K562 (cell line): ENCODE data around the gene ARMH1. TPM values are rescaled to one million over a fixed set of nuclear protein-coding genes. Genes with fewer than 3 reads are reported as not detected.
A peak's percentile ranks its signal among the peaks of the same experiment; 100 is the strongest.

Experiments
- ATF1 ChIP-seq, 2 experiments: fragments of 450-650 bp in 1 of 2; IDR thresholded peaks; 2 replicates each; pipeline ENCODE4 v1.6.1; 2016; ENCODE audit warnings: missing compliant biosample characterization in 1 of 2, missing genetic modification characterization in 1 of 2
- DACH1 ChIP-seq: fragments of 450-650 bp; IDR thresholded peaks from 2 replicates; pipeline ENCODE4 v1.6.1; 2018; ENCODE audit not compliant: partially characterized antibody
- E2F3 ChIP-seq: fragments of 250-450 bp; sonication (Bioruptor Pico); IDR thresholded peaks from 2 replicates; pipeline ENCODE4 v1.4.0; 2020; ENCODE audit warnings: mild to moderate bottlenecking
- GATA2 ChIP-seq: sonication (generic); formaldehyde crosslinking; IDR thresholded peaks from 2 replicates; pipeline ENCODE4 v1.4.0; 2020; ENCODE audit warnings: mild to moderate bottlenecking, missing genetic modification reagents
- KDM5B ChIP-seq: fragments of 200-600 bp; sonication (generic); IDR thresholded peaks from 2 replicates; pipeline ENCODE4 v1.6.1; 2012; ENCODE audit warnings: low read depth, mild to moderate bottlenecking, moderate library complexity, low read length, control low read depth, inconsistent platforms; ENCODE audit not compliant: insufficient replicate concordance
- NFE2L1 ChIP-seq: fragments of 450-650 bp; IDR thresholded peaks from 2 replicates; pipeline ENCODE4 v1.6.1; 2016; ENCODE audit warnings: missing genetic modification characterization, low read depth, mild to moderate bottlenecking, missing compliant biosample characterization, moderate library complexity, borderline replicate concordance
- NR2F6 ChIP-seq: fragments of 450-650 bp; formaldehyde crosslinking; IDR thresholded peaks from 2 replicates; pipeline ENCODE4 v1.4.0; 2020; ENCODE audit warnings: mild to moderate bottlenecking
- PBX2 ChIP-seq, 2 experiments: IDR thresholded peaks in 1 of 2; conservative IDR thresholded peaks in 1 of 2; 2 replicates each; pipeline ENCODE4 v1.6.1; 2016; ENCODE audit warnings: low read depth in 2 of 2, mild to moderate bottlenecking in 1 of 2, missing compliant biosample characterization in 1 of 2, missing genetic modification characterization in 1 of 2, moderate library complexity in 1 of 2
- RUNX1 ChIP-seq: sonication (generic); IDR thresholded peaks from 2 replicates; pipeline ENCODE4 v1.6.1; 2016; ENCODE audit warnings: antibody characterized with exemption, low read depth
- SMARCA4 ChIP-seq: fragments of 450-650 bp; IDR thresholded peaks from 2 replicates; pipeline ENCODE4 v1.6.1; 2016
- ZBTB7A ChIP-seq: IDR thresholded peaks from 2 replicates; pipeline ENCODE4 v1.6.1; 2011; ENCODE audit warnings: low read depth, mild to moderate bottlenecking, low read length, moderate library complexity, borderline replicate concordance; ENCODE audit not compliant: control insufficient read depth
- ZFPM2 ChIP-seq: fragments of 250-450 bp; sonication (Bioruptor Pico); IDR thresholded peaks from 2 replicates; pipeline ENCODE4 v1.5.1; 2022; ENCODE audit warnings: mild to moderate bottlenecking
- ZNF143 ChIP-seq: sonication (generic); formaldehyde crosslinking; IDR thresholded peaks from 2 replicates; pipeline ENCODE4 v1.9.0; 2022; ENCODE audit warnings: mild to moderate bottlenecking, missing genetic modification reagents
- ZNF695 ChIP-seq: fragments of 450-650 bp; formaldehyde crosslinking; IDR thresholded peaks from 2 replicates; pipeline ENCODE4 v1.4.0; 2020; ENCODE audit warnings: mild to moderate bottlenecking, moderate library complexity
- ZZZ3 ChIP-seq: fragments of 450-650 bp; IDR thresholded peaks from 2 replicates; pipeline ENCODE4 v1.6.1; 2016; ENCODE audit warnings: antibody characterized with exemption, mild to moderate bottlenecking, moderate library complexity
- polyA plus RNA-seq, 8 experiments: library from polyadenylated mRNA; depleted of rRNA in 4 of 8; stranded (reverse) in 5 of 8; unstranded in 3 of 8; fragments of >200 nt; fragmentation: Nextera tagmentation in 2 of 8; fragmentation: Illumina TruSeq in 1 of 8; extraction: Ambion mirVana in 2 of 8; extraction: Trizol in 1 of 8; gene quantifications; 2 replicates each; pipeline versions ENCODE4 v1.2.1 to v1.2.3, GENCODE V29; 2011 to 2014; ENCODE audit warnings: inconsistent platforms in 1 of 8, missing spikeins in 1 of 8
- total RNA-seq, 7 experiments: library from RNA; depleted of rRNA in 6 of 7; stranded (reverse); fragments of >200 nt in 6 of 7; fragmentation: Illumina TruSeq in 2 of 7; extraction: Trizol in 2 of 7; gene quantifications; 2 replicates each; pipeline versions ENCODE4 v1.2.1 to v1.2.3, GENCODE V29; 2011 to 2021; ENCODE audit warnings: low replicate concordance in 1 of 7
- TF ChIP-seq, protein P1 (sequence below): fragments of 150-350 bp; conservative IDR thresholded peaks from 2 replicates; pipeline ENCODE4 v1.6.1; 2014; ENCODE audit warnings: low read length
- TF ChIP-seq, protein P2 (sequence below): fragments of 450-650 bp; IDR thresholded peaks from 2 replicates; pipeline ENCODE4 v1.6.1; 2017; ENCODE audit warnings: antibody characterized with exemption
- TF ChIP-seq, protein P3 (sequence below): fragments of 250-450 bp; sonication (Bioruptor Pico); IDR thresholded peaks from 2 replicates; pipeline ENCODE4 v1.5.1; 2021; ENCODE audit warnings: mild to moderate bottlenecking

Gene ARMH1
- total and polyA plus RNA-seq, 9 of the 15 experiments (the other 6 are each of a cell fraction or from before 2014, with no cell fraction given), result 0.41 TPM; not detected in 8

- TF ChIP-seq PBX2 (CRISPR knock-in tag; IDR thresholded peaks at IDR 0.05; ENCODE audit: low read depth), result no peak
- TF ChIP-seq PBX2 (tag; conservative IDR thresholded peaks at IDR 0.05; ENCODE audit: low read depth), result peak; percentile 67; the same call in 1 of the 2 replicates
- TF ChIP-seq, protein P1, sequence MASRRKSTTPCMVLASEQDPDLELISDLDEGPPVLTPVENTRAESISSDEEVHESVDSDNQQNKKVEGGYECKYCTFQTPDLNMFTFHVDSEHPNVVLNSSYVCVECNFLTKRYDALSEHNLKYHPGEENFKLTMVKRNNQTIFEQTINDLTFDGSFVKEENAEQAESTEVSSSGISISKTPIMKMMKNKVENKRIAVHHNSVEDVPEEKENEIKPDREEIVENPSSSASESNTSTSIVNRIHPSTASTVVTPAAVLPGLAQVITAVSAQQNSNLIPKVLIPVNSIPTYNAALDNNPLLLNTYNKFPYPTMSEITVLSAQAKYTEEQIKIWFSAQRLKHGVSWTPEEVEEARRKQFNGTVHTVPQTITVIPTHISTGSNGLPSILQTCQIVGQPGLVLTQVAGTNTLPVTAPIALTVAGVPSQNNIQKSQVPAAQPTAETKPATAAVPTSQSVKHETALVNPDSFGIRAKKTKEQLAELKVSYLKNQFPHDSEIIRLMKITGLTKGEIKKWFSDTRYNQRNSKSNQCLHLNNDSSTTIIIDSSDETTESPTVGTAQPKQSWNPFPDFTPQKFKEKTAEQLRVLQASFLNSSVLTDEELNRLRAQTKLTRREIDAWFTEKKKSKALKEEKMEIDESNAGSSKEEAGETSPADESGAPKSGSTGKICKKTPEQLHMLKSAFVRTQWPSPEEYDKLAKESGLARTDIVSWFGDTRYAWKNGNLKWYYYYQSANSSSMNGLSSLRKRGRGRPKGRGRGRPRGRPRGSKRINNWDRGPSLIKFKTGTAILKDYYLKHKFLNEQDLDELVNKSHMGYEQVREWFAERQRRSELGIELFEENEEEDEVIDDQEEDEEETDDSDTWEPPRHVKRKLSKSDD, result no peak
- TF ChIP-seq ZBTB7A, result no peak; the same call in 1 of the 2 replicates
- no peak for TF ChIP-seq ATF1 (CRISPR knock-in tag; IDR thresholded peaks at IDR 0.05)
- TF ChIP-seq ATF1 (tag; IDR thresholded peaks at IDR 0.05), result peak; percentile 86
- TF ChIP-seq RUNX1, result peak; percentile 96
- TF ChIP-seq NFE2L1 (tag), result peak; percentile 58; the same call in 1 of the 2 replicates
- peak; percentile 50; the same call in 1 of the 2 replicates for TF ChIP-seq GATA2 (CRISPR knock-in tag)
- TF ChIP-seq ZNF143, result peak; percentile 90
- TF ChIP-seq, protein P2, sequence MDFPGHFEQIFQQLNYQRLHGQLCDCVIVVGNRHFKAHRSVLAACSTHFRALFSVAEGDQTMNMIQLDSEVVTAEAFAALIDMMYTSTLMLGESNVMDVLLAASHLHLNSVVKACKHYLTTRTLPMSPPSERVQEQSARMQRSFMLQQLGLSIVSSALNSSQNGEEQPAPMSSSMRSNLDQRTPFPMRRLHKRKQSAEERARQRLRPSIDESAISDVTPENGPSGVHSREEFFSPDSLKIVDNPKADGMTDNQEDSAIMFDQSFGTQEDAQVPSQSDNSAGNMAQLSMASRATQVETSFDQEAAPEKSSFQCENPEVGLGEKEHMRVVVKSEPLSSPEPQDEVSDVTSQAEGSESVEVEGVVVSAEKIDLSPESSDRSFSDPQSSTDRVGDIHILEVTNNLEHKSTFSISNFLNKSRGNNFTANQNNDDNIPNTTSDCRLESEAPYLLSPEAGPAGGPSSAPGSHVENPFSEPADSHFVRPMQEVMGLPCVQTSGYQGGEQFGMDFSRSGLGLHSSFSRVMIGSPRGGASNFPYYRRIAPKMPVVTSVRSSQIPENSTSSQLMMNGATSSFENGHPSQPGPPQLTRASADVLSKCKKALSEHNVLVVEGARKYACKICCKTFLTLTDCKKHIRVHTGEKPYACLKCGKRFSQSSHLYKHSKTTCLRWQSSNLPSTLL, result 0 out of 2 replicates have a peak, but pooled peaks have one; percentile 43
- TF ChIP-seq ZFPM2 (CRISPR knock-in tag), result peak; percentile 91; the same call in 1 of the 2 replicates
- peak; percentile 100 for TF ChIP-seq KDM5B
- peak; percentile 54 for TF ChIP-seq DACH1
- TF ChIP-seq SMARCA4, result peak; percentile 74
- TF ChIP-seq ZNF695 (CRISPR knock-in tag), result peak; percentile 99
- peak; percentile 93 for TF ChIP-seq E2F3 (CRISPR knock-in tag)
- peak; percentile 98 for TF ChIP-seq NR2F6 (CRISPR knock-in tag)
- TF ChIP-seq, protein P3, sequence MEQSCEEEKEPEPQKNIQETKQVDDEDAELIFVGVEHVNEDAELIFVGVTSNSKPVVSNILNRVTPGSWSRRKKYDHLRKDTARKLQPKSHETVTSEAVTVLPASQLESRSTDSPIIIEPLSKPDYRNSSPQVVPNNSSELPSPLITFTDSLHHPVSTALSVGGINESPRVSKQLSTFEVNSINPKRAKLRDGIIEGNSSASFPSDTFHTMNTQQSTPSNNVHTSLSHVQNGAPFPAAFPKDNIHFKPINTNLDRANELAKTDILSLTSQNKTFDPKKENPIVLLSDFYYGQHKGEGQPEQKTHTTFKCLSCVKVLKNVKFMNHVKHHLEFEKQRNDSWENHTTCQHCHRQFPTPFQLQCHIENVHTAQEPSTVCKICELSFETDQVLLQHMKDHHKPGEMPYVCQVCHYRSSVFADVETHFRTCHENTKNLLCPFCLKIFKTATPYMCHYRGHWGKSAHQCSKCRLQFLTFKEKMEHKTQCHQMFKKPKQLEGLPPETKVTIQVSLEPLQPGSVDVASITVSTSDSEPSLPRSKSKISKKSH (CRISPR knock-in tag), result peak; percentile 96
- peak; percentile 12; the same call in 1 of the 2 replicates for TF ChIP-seq ZZZ3
Measured at GRCh38 chr1:44730741-44731512, 56.4 kb downstream of the ARMH1 start, which contains the start of gene RNU5D-1 (continued).
